ENCODE data around the gene AMN1. TPM values are rescaled to one million over a fixed set of nuclear protein-coding genes. Genes with fewer than 3 reads are reported as not detected.

AMN1 gene
- total and polyA plus RNA-seq, 2 of the 13 experiments (the other 11 are each of a cell fraction or from before 2014, with no cell fraction given): 7.5 to 26.5 TPM

DNA sequence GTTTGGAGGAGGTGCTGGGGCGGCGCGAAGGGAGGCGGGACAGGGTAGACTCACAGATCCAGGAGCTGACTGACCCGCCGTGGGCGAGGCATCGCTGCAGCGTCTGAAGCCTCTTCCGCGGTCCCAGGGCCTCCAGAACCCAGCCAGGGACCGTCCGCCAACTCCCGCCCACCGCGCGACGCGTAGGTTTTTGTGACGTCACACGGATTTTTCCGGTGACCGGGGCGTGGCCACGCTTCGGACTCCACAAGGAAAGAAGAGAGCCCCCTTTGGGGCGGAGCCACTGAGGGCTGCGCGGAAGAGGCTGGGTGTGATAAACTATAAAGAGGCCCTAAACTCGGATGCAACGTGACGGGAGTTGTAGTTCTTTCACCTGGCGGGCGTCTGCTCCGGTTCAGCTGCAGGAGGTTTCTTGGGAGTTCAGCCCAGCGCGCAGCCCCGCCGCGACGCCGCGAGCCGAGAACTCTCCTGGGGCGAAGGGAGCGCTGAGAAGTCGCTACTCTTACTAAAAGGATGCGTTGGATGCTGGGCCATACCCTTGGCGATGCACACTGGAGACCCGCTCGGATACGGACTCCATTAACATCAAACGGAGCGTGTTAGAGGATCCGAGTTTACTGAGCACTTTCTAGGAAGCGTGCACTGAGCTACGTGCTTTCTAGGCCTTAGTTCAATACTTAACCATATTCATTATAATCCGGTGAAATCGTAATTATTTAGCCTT, at the start of gene AMN1 (continued):
- TF ChIP-seq SP1 (IDR thresholded peaks at IDR 0.05) (no peak), SP1 (CRISPR knock-in tag; IDR thresholded peaks at IDR 0.05) (peak; percentile 96), ZNF883 (CRISPR knock-in tag; IDR thresholded peaks at IDR 0.05; ENCODE audit: not compliant biosample characterization) (peak; percentile 41), ZNF563 (CRISPR knock-in tag; IDR thresholded peaks at IDR 0.05) (peak; percentile 18; the same call in 1 of the 2 replicates), MYPOP (CRISPR knock-in tag; IDR thresholded peaks at IDR 0.05) (peak; percentile 76; the same call in 1 of the 2 replicates), ZNF772 (CRISPR knock-in tag; IDR thresholded peaks at IDR 0.05) (no peak), REPIN1 (CRISPR knock-in tag; IDR thresholded peaks at IDR 0.05; ENCODE audit: borderline replicate concordance, low read depth) (peak; percentile 29; the same call in 1 of the 2 replicates), ZNF382 (CRISPR knock-in tag; IDR thresholded peaks at IDR 0.05; ENCODE audit: borderline replicate concordance) (no peak), KDM3A (CRISPR knock-in tag; IDR thresholded peaks at IDR 0.05; ENCODE audit: low read depth) (0 out of 2 replicates have a peak, but pooled peaks have one; percentile 43), MATR3 (CRISPR knock-in tag; IDR thresholded peaks at IDR 0.05) (no peak), ZNF235 (CRISPR knock-in tag; IDR thresholded peaks at IDR 0.05; ENCODE audit: borderline replicate concordance) (no peak)
- TF ChIP-seq, protein P1, sequence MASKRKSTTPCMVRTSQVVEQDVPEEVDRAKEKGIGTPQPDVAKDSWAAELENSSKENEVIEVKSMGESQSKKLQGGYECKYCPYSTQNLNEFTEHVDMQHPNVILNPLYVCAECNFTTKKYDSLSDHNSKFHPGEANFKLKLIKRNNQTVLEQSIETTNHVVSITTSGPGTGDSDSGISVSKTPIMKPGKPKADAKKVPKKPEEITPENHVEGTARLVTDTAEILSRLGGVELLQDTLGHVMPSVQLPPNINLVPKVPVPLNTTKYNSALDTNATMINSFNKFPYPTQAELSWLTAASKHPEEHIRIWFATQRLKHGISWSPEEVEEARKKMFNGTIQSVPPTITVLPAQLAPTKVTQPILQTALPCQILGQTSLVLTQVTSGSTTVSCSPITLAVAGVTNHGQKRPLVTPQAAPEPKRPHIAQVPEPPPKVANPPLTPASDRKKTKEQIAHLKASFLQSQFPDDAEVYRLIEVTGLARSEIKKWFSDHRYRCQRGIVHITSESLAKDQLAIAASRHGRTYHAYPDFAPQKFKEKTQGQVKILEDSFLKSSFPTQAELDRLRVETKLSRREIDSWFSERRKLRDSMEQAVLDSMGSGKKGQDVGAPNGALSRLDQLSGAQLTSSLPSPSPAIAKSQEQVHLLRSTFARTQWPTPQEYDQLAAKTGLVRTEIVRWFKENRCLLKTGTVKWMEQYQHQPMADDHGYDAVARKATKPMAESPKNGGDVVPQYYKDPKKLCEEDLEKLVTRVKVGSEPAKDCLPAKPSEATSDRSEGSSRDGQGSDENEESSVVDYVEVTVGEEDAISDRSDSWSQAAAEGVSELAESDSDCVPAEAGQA (IDR thresholded peaks at IDR 0.05; ENCODE audit: low read depth): peak; percentile 63
- TF ChIP-seq, protein P1 (CRISPR knock-in tag; IDR thresholded peaks at IDR 0.05; ENCODE audit: borderline replicate concordance): no peak
- TF ChIP-seq, protein P2, sequence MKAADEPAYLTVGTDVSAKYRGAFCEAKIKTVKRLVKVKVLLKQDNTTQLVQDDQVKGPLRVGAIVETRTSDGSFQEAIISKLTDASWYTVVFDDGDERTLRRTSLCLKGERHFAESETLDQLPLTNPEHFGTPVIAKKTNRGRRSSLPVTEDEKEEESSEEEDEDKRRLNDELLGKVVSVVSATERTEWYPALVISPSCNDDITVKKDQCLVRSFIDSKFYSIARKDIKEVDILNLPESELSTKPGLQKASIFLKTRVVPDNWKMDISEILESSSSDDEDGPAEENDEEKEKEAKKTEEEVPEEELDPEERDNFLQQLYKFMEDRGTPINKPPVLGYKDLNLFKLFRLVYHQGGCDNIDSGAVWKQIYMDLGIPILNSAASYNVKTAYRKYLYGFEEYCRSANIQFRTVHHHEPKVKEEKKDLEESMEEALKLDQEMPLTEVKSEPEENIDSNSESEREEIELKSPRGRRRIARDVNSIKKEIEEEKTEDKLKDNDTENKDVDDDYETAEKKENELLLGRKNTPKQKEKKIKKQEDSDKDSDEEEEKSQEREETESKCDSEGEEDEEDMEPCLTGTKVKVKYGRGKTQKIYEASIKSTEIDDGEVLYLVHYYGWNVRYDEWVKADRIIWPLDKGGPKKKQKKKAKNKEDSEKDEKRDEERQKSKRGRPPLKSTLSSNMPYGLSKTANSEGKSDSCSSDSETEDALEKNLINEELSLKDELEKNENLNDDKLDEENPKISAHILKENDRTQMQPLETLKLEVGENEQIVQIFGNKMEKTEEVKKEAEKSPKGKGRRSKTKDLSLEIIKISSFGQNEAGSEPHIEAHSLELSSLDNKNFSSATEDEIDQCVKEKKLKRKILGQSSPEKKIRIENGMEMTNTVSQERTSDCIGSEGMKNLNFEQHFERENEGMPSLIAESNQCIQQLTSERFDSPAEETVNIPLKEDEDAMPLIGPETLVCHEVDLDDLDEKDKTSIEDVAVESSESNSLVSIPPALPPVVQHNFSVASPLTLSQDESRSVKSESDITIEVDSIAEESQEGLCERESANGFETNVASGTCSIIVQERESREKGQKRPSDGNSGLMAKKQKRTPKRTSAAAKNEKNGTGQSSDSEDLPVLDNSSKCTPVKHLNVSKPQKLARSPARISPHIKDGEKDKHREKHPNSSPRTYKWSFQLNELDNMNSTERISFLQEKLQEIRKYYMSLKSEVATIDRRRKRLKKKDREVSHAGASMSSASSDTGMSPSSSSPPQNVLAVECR (CRISPR knock-in tag; IDR thresholded peaks at IDR 0.05; ENCODE audit: borderline replicate concordance): peak; percentile 69; the same call in 1 of the 2 replicates

Data from HepG2 (cell line).